Hepatocyte (in vitro differentiated cells): Measurements from ENCODE around the gene FOXO3.
"Not testable (repeated sequence)": the region's sequence is repeated elsewhere in the genome, so short reads cannot be mapped to it uniquely, and the experiment has no call there.

Source experiments
- EZH2 ChIP-seq: fragments of 200-600 bp; sonication (generic); IDR thresholded peaks from 2 replicates; pipeline ENCODE4 v1.6.1; 2016; ENCODE audit warnings: antibody characterized with exemption, mild to moderate bottlenecking, borderline replicate concordance
- EZH2phosphoT487 ChIP-seq: fragments of 200-600 bp; sonication (generic); IDR thresholded peaks from one replicate; pipeline ENCODE4 v1.6.1; 2018; ENCODE audit warnings: antibody characterized with exemption, mild to moderate bottlenecking, low read depth, moderate library complexity; ENCODE audit not compliant: unreplicated experiment, severe bottlenecking
- TF ChIP-seq, protein P1 (sequence below): fragments of 200-600 bp; sonication (generic); IDR thresholded peaks from 2 replicates; pipeline ENCODE4 v1.5.1; 2016; ENCODE audit warnings: antibody characterized with exemption, mild to moderate bottlenecking; ENCODE audit not compliant: poor library complexity

DNA sequence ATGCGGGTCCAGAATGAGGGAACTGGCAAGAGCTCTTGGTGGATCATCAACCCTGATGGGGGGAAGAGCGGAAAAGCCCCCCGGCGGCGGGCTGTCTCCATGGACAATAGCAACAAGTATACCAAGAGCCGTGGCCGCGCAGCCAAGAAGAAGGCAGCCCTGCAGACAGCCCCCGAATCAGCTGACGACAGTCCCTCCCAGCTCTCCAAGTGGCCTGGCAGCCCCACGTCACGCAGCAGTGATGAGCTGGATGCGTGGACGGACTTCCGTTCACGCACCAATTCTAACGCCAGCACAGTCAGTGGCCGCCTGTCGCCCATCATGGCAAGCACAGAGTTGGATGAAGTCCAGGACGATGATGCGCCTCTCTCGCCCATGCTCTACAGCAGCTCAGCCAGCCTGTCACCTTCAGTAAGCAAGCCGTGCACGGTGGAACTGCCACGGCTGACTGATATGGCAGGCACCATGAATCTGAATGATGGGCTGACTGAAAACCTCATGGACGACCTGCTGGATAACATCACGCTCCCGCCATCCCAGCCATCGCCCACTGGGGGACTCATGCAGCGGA is 102.9 kb downstream of the FOXO3 start:
- TF ChIP-seq, protein P1, sequence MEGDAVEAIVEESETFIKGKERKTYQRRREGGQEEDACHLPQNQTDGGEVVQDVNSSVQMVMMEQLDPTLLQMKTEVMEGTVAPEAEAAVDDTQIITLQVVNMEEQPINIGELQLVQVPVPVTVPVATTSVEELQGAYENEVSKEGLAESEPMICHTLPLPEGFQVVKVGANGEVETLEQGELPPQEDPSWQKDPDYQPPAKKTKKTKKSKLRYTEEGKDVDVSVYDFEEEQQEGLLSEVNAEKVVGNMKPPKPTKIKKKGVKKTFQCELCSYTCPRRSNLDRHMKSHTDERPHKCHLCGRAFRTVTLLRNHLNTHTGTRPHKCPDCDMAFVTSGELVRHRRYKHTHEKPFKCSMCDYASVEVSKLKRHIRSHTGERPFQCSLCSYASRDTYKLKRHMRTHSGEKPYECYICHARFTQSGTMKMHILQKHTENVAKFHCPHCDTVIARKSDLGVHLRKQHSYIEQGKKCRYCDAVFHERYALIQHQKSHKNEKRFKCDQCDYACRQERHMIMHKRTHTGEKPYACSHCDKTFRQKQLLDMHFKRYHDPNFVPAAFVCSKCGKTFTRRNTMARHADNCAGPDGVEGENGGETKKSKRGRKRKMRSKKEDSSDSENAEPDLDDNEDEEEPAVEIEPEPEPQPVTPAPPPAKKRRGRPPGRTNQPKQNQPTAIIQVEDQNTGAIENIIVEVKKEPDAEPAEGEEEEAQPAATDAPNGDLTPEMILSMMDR, result not testable (repeated sequence)
- not testable (repeated sequence) for TF ChIP-seq EZH2, EZH2phosphoT487
